Measurements from ENCODE around the gene PRKCH. TPM values are rescaled to one million over a fixed set of nuclear protein-coding genes. Genes with fewer than 3 reads are reported as not detected.
"Not testable (repeated sequence)": the region's sequence is repeated elsewhere in the genome, so short reads cannot be mapped to it uniquely, and the experiment has no call there.

The PRKCH gene
- total RNA-seq, 5 donors from 2014 or later (not counting 1 experiment from before 2014, with no cell fraction given), result 267 to 436 (median 326) TPM

- no peak for DNase-seq
- Histone ChIP-seq H3K4me1 (ENCODE audit: control insufficient read depth in 1 of 2, extremely low read depth in 1 of 2, insufficient read depth in 2 of 2, low read length in 2 of 2) (peaks cover 9 to 10% of the 10 kb centered on the region in 2 experiments), H3K36me3 (ENCODE audit: control insufficient read depth in 2 of 2, extremely low read depth in 1 of 2, insufficient read depth in 1 of 2, low read length in 1 of 2) (peaks cover 0 to 6% of the 10 kb centered on the region in 2 donors), H3K27ac (ENCODE audit: low read length) (no peak overlapping the region), H3K27me3 (replicated peaks in 1 of 2; ENCODE audit: control insufficient read depth in 2 of 2, extremely low read depth in 1 of 2, insufficient read depth in 2 of 2, low read length in 1 of 2) (no peaks in the 10 kb centered on the region), H3K4me3 (ENCODE audit: control insufficient read depth in 1 of 2, extremely low read depth in 1 of 2, low read length in 1 of 2) (no peak overlapping the region), H3K9me3 (peaks cover 4% of the 10 kb centered on the region)
- no peaks in the 10 kb centered on the region for H3K27me3 Mint-ChIP-seq
- no CpG with 5 or more reads among the region's 3 CpGs for WGBS (ENCODE audit: insufficient coverage)
- ATAC-seq (replicated peaks in 1 of 4), result no peak
- peaks cover 19 to 22% (median 19%) of the 10 kb centered on the region in 3 donors for H3K4me1 Mint-ChIP-seq
- ChIA-PET POLR2A (no interaction called here), CTCF (interaction anchor here (0.6 to 1.3 kb wide), 4 partner anchors 17 to 120 kb away, joined by 3 read pairs; no protein-coding TSS in a partner anchor)
- peaks cover 48% of the 10 kb centered on the region for H3K36me3 Mint-ChIP-seq
- no peak overlapping the region for H3K4me3 Mint-ChIP-seq
- H3K27ac Mint-ChIP-seq, result no peak overlapping the region
- H3K9me3 Mint-ChIP-seq, result peaks cover 13 to 35% (median 24%) of the 10 kb centered on the region in 3 donors
Observed at GRCh38 chr14:61308198-61308597, 13.2 kb upstream of the PRKCH start.

- H3K4me1 ChIP-seq (ENCODE audit: control insufficient read depth in 1 of 2, extremely low read depth in 1 of 2, insufficient read depth in 2 of 2, low read length in 2 of 2); H3K4me3 ChIP-seq (ENCODE audit: control insufficient read depth in 1 of 2, extremely low read depth in 1 of 2, low read length in 1 of 2); DNase-seq; H3K27me3 Mint-ChIP-seq; H3K27ac ChIP-seq (ENCODE audit: low read length); H3K27me3 ChIP-seq (replicated peaks in 1 of 2; ENCODE audit: control insufficient read depth in 2 of 2, extremely low read depth in 1 of 2, insufficient read depth in 2 of 2, low read length in 1 of 2); ATAC-seq (replicated peaks in 1 of 4); H3K9me3 ChIP-seq; H3K36me3 ChIP-seq (ENCODE audit: control insufficient read depth in 2 of 2, extremely low read depth in 1 of 2, insufficient read depth in 1 of 2, low read length in 1 of 2); H3K27ac Mint-ChIP-seq: not testable (repeated sequence)
- Mint-ChIP-seq H3K4me1 (peaks cover 19 to 22% (median 19%) of the 10 kb centered on the region in 3 donors), H3K36me3 (peaks cover 52% of the 10 kb centered on the region), H3K9me3 (peaks cover 13 to 39% (median 26%) of the 10 kb centered on the region in 3 donors), H3K4me3 (peak overlapping the region in 1 of 3 donors; percentile 37)
- 100% methylated on average over 1 of the region's 4 CpGs for WGBS (ENCODE audit: insufficient coverage)
- POLR2A ChIA-PET, result interaction anchor here in 1 of 2 donors (0.5 kb wide), 1 partner anchor 18 kb away, joined by 6 read pairs; no protein-coding TSS in a partner anchor
- CTCF ChIA-PET, result interaction anchor here (0.6 to 1.3 kb wide), 3 partner anchors 24 to 120 kb away, joined by 3 read pairs; no protein-coding TSS in a partner anchor
Observed at GRCh38 chr14:61308701-61309100, 12.7 kb upstream of the PRKCH start.

GRCh38 chr14:61315313-61315712 lies 6.1 kb upstream of the PRKCH start:
- WGBS (ENCODE audit: insufficient coverage), result no CpG with 5 or more reads among the region's 4 CpGs
- POLR2A ChIA-PET, result interaction anchor here in 1 of 2 donors (0.8 kb wide), 1 partner anchor 80 kb away, joined by 3 read pairs; no protein-coding TSS in a partner anchor

GRCh38 chr14:61319086-61319485 lies 2.3 kb upstream of the PRKCH start:
- Histone ChIP-seq H3K27me3 (replicated peaks in 1 of 2; ENCODE audit: control insufficient read depth in 2 of 2, extremely low read depth in 1 of 2, insufficient read depth in 2 of 2, low read length in 1 of 2) (no peaks in the 10 kb centered on the region), H3K9me3 (no peaks in the 10 kb centered on the region), H3K4me1 (ENCODE audit: control insufficient read depth in 1 of 2, extremely low read depth in 1 of 2, insufficient read depth in 2 of 2, low read length in 2 of 2) (peaks cover 0 to 9% of the 10 kb centered on the region in 2 experiments), H3K4me3 (ENCODE audit: control insufficient read depth in 1 of 2, extremely low read depth in 1 of 2, low read length in 1 of 2) (no peak overlapping the region), H3K27ac (ENCODE audit: low read length) (no peak overlapping the region), H3K36me3 (ENCODE audit: control insufficient read depth in 2 of 2, extremely low read depth in 1 of 2, insufficient read depth in 1 of 2, low read length in 1 of 2) (no peaks in the 10 kb centered on the region)
- ChIA-PET POLR2A (interaction anchor here in 1 of 2 donors (0.6 kb wide), 1 partner anchor 14 kb away, joined by 3 read pairs; no protein-coding TSS in a partner anchor), CTCF (interaction anchor here in 1 of 2 donors (0.6 to 1.7 kb wide), 2 partner anchors 25 to 463 kb away, joined by 3 to 5 read pairs; no protein-coding TSS in a partner anchor)
- H3K27me3 Mint-ChIP-seq, result no peaks in the 10 kb centered on the region
- peaks cover 24% of the 10 kb centered on the region for H3K36me3 Mint-ChIP-seq
- ATAC-seq (replicated peaks in 1 of 4) (no peak), DNase-seq (no peak)
- 100% methylated on average over 2 of the region's 3 CpGs for WGBS (ENCODE audit: insufficient coverage)
- peaks cover 5 to 6% (median 6%) of the 10 kb centered on the region in 3 donors for H3K4me1 Mint-ChIP-seq
- no peak overlapping the region for H3K4me3 Mint-ChIP-seq
- H3K27ac Mint-ChIP-seq, result no peak overlapping the region
- H3K9me3 Mint-ChIP-seq, result peaks cover 4 to 12% (median 7%) of the 10 kb centered on the region in 3 donors

More at GRCh38 chr14:61315313-61315712, 6.1 kb upstream of the PRKCH start:
- peaks cover 32% of the 10 kb centered on the region for H3K36me3 Mint-ChIP-seq
- CTCF ChIA-PET, result interaction anchor here in 1 of 2 donors (0.6 to 1.3 kb wide), 3 partner anchors 23 to 158 kb away, joined by 3 to 4 read pairs (median 4); no protein-coding TSS in a partner anchor
- Histone ChIP-seq H3K4me3 (ENCODE audit: control insufficient read depth in 1 of 2, extremely low read depth in 1 of 2, low read length in 1 of 2) (no peak overlapping the region), H3K4me1 (ENCODE audit: control insufficient read depth in 1 of 2, extremely low read depth in 1 of 2, insufficient read depth in 2 of 2, low read length in 2 of 2) (peaks cover 0 to under 1% of the 10 kb centered on the region in 2 experiments), H3K36me3 (ENCODE audit: control insufficient read depth in 2 of 2, extremely low read depth in 1 of 2, insufficient read depth in 1 of 2, low read length in 1 of 2) (no peaks in the 10 kb centered on the region), H3K9me3 (no peaks in the 10 kb centered on the region), H3K27me3 (replicated peaks in 1 of 2; ENCODE audit: control insufficient read depth in 2 of 2, extremely low read depth in 1 of 2, insufficient read depth in 2 of 2, low read length in 1 of 2) (no peaks in the 10 kb centered on the region), H3K27ac (ENCODE audit: low read length) (no peak overlapping the region)
- H3K27ac Mint-ChIP-seq, result no peak overlapping the region
- H3K27me3 Mint-ChIP-seq, result no peaks in the 10 kb centered on the region
- no peak for DNase-seq
- peaks cover 0 to 1% (median 0%) of the 10 kb centered on the region in 3 donors for H3K4me1 Mint-ChIP-seq
- ATAC-seq (replicated peaks in 1 of 4), result no peak
- no peak overlapping the region for H3K4me3 Mint-ChIP-seq
- H3K9me3 Mint-ChIP-seq, result peaks cover 11 to 32% (median 20%) of the 10 kb centered on the region in 3 donors

- H3K27ac ChIP-seq (ENCODE audit: low read length), result no peak overlapping the region
- CTCF ChIA-PET, result interaction anchor here in 1 of 2 donors (0.6 to 1.7 kb wide), 2 partner anchors 24 to 463 kb away, joined by 3 to 5 read pairs; no protein-coding TSS in a partner anchor
- Mint-ChIP-seq H3K4me1 (peaks cover 7 to 10% (median 8%) of the 10 kb centered on the region in 3 donors), H3K27ac (no peak overlapping the region), H3K4me3 (no peak overlapping the region), H3K9me3 (peaks cover 1 to 5% (median 3%) of the 10 kb centered on the region in 3 donors), H3K36me3 (peaks cover 22% of the 10 kb centered on the region), H3K27me3 (no peaks in the 10 kb centered on the region)
- no peak for ATAC-seq (replicated peaks in 1 of 4)
- H3K4me3 ChIP-seq (ENCODE audit: control insufficient read depth in 1 of 2, extremely low read depth in 1 of 2, low read length in 1 of 2), result no peak overlapping the region
- POLR2A ChIA-PET, result interaction anchor here in 1 of 2 donors (0.6 kb wide), 1 partner anchor 15 kb away, joined by 3 read pairs; no protein-coding TSS in a partner anchor
- H3K9me3 ChIP-seq, result no peaks in the 10 kb centered on the region
- no peaks in the 10 kb centered on the region for H3K27me3 ChIP-seq (replicated peaks in 1 of 2; ENCODE audit: control insufficient read depth in 2 of 2, extremely low read depth in 1 of 2, insufficient read depth in 2 of 2, low read length in 1 of 2)
- peaks cover under 1 to 12% of the 10 kb centered on the region in 2 experiments for H3K4me1 ChIP-seq (ENCODE audit: control insufficient read depth in 1 of 2, extremely low read depth in 1 of 2, insufficient read depth in 2 of 2, low read length in 2 of 2)
- DNase-seq, result peak in 1 of 35 experiments; percentile 6
- WGBS (ENCODE audit: insufficient coverage), result 90% methylated on average over 3 of the region's 6 CpGs
- no peaks in the 10 kb centered on the region for H3K36me3 ChIP-seq (ENCODE audit: control insufficient read depth in 2 of 2, extremely low read depth in 1 of 2, insufficient read depth in 1 of 2, low read length in 1 of 2)
Observed at GRCh38 chr14:61319706-61320105, 1.7 kb upstream of the PRKCH start.

GRCh38 chr14:61320170-61320569 lies 1.2 kb upstream of the PRKCH start:
- not testable (repeated sequence) for ATAC-seq (replicated peaks in 1 of 4); DNase-seq; H3K27ac ChIP-seq (ENCODE audit: low read length); H3K4me3 Mint-ChIP-seq; H3K9me3 ChIP-seq; H3K9me3 Mint-ChIP-seq; H3K27me3 ChIP-seq (replicated peaks in 1 of 2; ENCODE audit: control insufficient read depth in 2 of 2, extremely low read depth in 1 of 2, insufficient read depth in 2 of 2, low read length in 1 of 2); H3K27ac Mint-ChIP-seq; H3K36me3 ChIP-seq (ENCODE audit: control insufficient read depth in 2 of 2, extremely low read depth in 1 of 2, insufficient read depth in 1 of 2, low read length in 1 of 2); H3K4me3 ChIP-seq (ENCODE audit: control insufficient read depth in 1 of 2, extremely low read depth in 1 of 2, low read length in 1 of 2); H3K27me3 Mint-ChIP-seq
- Mint-ChIP-seq H3K36me3 (peaks cover 21% of the 10 kb centered on the region), H3K4me1 (peaks cover 12 to 15% (median 13%) of the 10 kb centered on the region in 3 donors)
- peaks cover 4 to 13% of the 10 kb centered on the region in 2 experiments for H3K4me1 ChIP-seq (ENCODE audit: control insufficient read depth in 1 of 2, extremely low read depth in 1 of 2, insufficient read depth in 2 of 2, low read length in 2 of 2)
- ChIA-PET POLR2A (interaction anchor here in 1 of 2 donors (4.2 kb wide), 1 partner anchor 13 kb away, joined by 59 read pairs; no protein-coding TSS in a partner anchor), CTCF (interaction anchor here in 1 of 2 donors (1.7 kb wide), 1 partner anchor 24 kb away, joined by 3 read pairs; no protein-coding TSS in a partner anchor)
- WGBS (ENCODE audit: insufficient coverage), result 93% methylated on average over 11 of the region's 16 CpGs

All from T-cell (primary cell).